Measurements from ENCODE around the gene TMEM242. TPM values are rescaled to one million over a fixed set of nuclear protein-coding genes. Genes with fewer than 3 reads are reported as not detected.

The TMEM242 gene
- total and polyA plus RNA-seq, 2 of the 8 experiments (the other 6 are each of a cell fraction or from before 2014, with no cell fraction given), result 2.4 to 9.0 TPM

DNA sequence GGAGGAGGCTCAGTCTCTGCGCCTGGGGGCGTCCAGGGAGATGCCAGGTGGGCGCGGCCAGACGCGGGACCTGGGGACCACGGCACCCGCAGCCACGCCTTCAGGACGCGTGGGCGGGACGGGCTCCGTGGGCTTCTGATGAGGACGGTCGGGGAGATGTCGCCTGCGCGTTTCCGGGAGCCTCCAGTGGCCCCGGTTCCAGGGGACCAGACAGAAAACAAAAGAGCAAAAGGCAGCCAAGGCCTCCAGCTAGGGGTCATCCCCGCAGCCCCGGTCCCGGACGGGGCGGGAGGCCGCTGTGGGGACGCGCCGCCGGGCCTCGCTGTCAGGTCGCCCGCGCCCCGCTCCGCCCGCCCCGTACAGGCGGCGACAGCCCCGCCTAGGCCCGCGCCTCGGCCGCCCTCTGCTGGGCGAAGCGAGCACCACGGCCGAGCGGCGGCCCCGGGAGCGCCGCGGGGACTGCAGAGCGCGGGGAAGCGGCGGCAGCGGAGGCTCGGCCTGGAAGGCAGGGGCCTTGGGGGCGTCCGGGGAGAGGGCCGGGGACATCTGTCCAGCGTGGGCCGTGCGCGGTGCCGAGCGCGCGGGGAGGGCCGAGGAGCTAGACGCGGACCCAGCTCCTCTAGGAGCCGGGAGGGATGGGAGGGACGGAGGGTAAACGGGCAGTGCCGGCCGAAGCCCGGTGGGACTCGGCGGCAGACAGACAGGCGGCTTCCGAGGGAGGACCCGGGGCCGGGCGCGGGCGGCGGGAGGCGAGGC lies 48.7 kb downstream of the TMEM242 start:
- Histone ChIP-seq H3K4ac (replicated peaks; ENCODE audit: insufficient read length, low read depth, low read length) (peak overlapping the region; percentile 54), H3K9ac (replicated peaks in 1 of 4; ENCODE audit: extremely low read depth in 1 of 4, low read depth in 3 of 4, low read length in 3 of 4) (peak overlapping the region in 3 of 4 experiments; percentile 34 to 78 (median 41); a peak in 4 of 7 replicates), H2AK5ac (ENCODE audit: low read depth, low read length) (no peak overlapping the region), H3K14ac (ENCODE audit: insufficient read length) (no peak overlapping the region), H2BK120ac (replicated peaks; ENCODE audit: low read depth, low read length) (no peak overlapping the region), H3K23me2 (ENCODE audit: low read depth, low read length) (peaks cover 11% of the 10 kb centered on the region; the same call in 1 of the 2 replicates), H3K79me1 (ENCODE audit: low read depth, low read length) (no peaks in the 10 kb centered on the region; the same call in 1 of the 2 replicates), H3K4me1 (replicated peaks in 1 of 4; ENCODE audit: control insufficient read depth in 3 of 4, insufficient read depth in 4 of 4, low read length in 3 of 4) (peaks cover 2 to 11% (median 5%) of the 10 kb centered on the region in 4 experiments), H4K8ac (ENCODE audit: extremely low read depth, insufficient read depth, low read length) (peak overlapping the region; percentile 90), H2AFZ (ENCODE audit: low read length) (peak overlapping the region; percentile 96; the same call in 1 of the 2 replicates), H3K4me3 (ENCODE audit: extremely low read depth in 1 of 4, insufficient read depth in 2 of 4, low read depth in 3 of 4, low read length in 4 of 4) (peak overlapping the region; percentile 47 to 64 (median 57)), H3K4me2 (ENCODE audit: insufficient read depth in 1 of 2, low read depth in 2 of 2, low read length in 2 of 2) (peak overlapping the region; percentile 67 to 84), H3K23ac (ENCODE audit: insufficient read length) (no peak overlapping the region), H3K18ac (ENCODE audit: extremely low read depth, low read length) (peak overlapping the region; percentile 93), H3K9me3 (ENCODE audit: insufficient read depth in 2 of 2, low read depth in 1 of 2, low read length in 1 of 2) (no peaks in the 10 kb centered on the region), H4K5ac (ENCODE audit: insufficient read length, low read depth, low read length) (peak overlapping the region; percentile 19), H4K91ac (replicated peaks; ENCODE audit: insufficient read length, low read length) (peak overlapping the region; percentile 75), H3K27ac (ENCODE audit: low read depth, low read length) (no peak overlapping the region), H3K56ac (replicated peaks; ENCODE audit: insufficient read length, low read depth, low read length) (no peak overlapping the region), H4K20me1 (replicated peaks in 1 of 2; ENCODE audit: control insufficient read depth in 1 of 2, insufficient read depth in 2 of 2, low read length in 2 of 2) (peaks cover 0 to 5% of the 10 kb centered on the region in 2 experiments), H2BK20ac (ENCODE audit: low read length) (no peak overlapping the region), H2BK15ac (ENCODE audit: low read length) (no peak overlapping the region), H2BK12ac (ENCODE audit: low read depth, low read length) (no peak overlapping the region), H3K36me3 (ENCODE audit: control insufficient read depth in 2 of 4, insufficient read depth in 4 of 4, low read length in 3 of 4) (no peaks in the 10 kb centered on the region), H3K79me2 (ENCODE audit: control insufficient read depth in 1 of 2, insufficient read depth in 2 of 2, low read length in 2 of 2) (no peaks in the 10 kb centered on the region), H3K27me3 (replicated peaks in 1 of 4; ENCODE audit: control insufficient read depth in 3 of 4, extremely low read depth in 1 of 4, insufficient read depth in 3 of 4, low read length in 3 of 4) (peaks cover 0 to 15% (median 8%) of the 10 kb centered on the region in 4 experiments; a peak in 4 of 7 replicates), H2BK5ac (ENCODE audit: low read depth, low read length) (no peak overlapping the region; the same call in 1 of the 2 replicates)
- POLR2A ChIA-PET (ENCODE audit: partially characterized antibody), result interaction anchor here (0.7 to 1.9 kb wide), 4 partner anchors 8 to 100 kb away, joined by 3 to 6 read pairs (median 4); no protein-coding TSS in a partner anchor
- whole genome bisulfite sequencing, 2 experiments (ENCODE audit: extremely low coverage in 1 of 2, insufficient coverage in 1 of 2, insufficient read length in 1 of 2, insufficient replicate concordance in 2 of 2, low coverage in 1 of 2, low lambda C conversion rate in 2 of 2, missing lambda C conversion rate in 1 of 2), result 1% methylated on average over 33 of the region's 93 CpGs; no CpG with 5 or more reads in 1 of the 2 experiments
- DNase-seq (ENCODE audit: low read depth in 1 of 2, low spot score in 2 of 2) (peak; percentile 53 to 88), FAIRE-seq (no peak)
- CTCF ChIA-PET (ENCODE audit: partially characterized antibody), result interaction anchor here (0.6 to 3.1 kb wide), 19 partner anchors 10 to 109 kb away, joined by 3 to 17 read pairs (median 4); no protein-coding TSS in a partner anchor
- TF ChIP-seq KDM5A (IDR thresholded peaks at IDR 0.05; ENCODE audit: low read length) (no peak), BACH1 (IDR thresholded peaks at IDR 0.05; ENCODE audit: low read length) (0 out of 2 replicates have a peak, but pooled peaks have one; percentile 14), PHF8 (conservative IDR thresholded peaks at IDR 0.05; ENCODE audit: low read depth, low read length) (0 out of 2 replicates have a peak, but pooled peaks have one; percentile 58), HDAC2 (IDR thresholded peaks at IDR 0.05; ENCODE audit: borderline replicate concordance in 1 of 2, low read depth in 2 of 2, low read length in 2 of 2) (peak in 1 of 2 experiments; percentile 40; a peak in 1 of 4 replicates), GABPA (IDR thresholded peaks at IDR 0.05; ENCODE audit: borderline replicate concordance, insufficient read depth, low read length) (no peak), SUZ12 (IDR thresholded peaks at IDR 0.05; ENCODE audit: low read length) (peak; percentile 44; the same call in 1 of the 2 replicates), EGR1 (IDR thresholded peaks at IDR 0.05; ENCODE audit: borderline replicate concordance, low read depth, low read length) (peak; percentile 23; the same call in 1 of the 2 replicates), TAF1 (IDR thresholded peaks at IDR 0.05; ENCODE audit: low read depth, low read length) (peak; percentile 44; the same call in 1 of the 2 replicates), ASH2L (IDR thresholded peaks at IDR 0.05; ENCODE audit: low read length) (peak; percentile 92), SP2 (IDR thresholded peaks at IDR 0.05; ENCODE audit: low read length) (no peak)
- TF ChIP-seq, protein P1, sequence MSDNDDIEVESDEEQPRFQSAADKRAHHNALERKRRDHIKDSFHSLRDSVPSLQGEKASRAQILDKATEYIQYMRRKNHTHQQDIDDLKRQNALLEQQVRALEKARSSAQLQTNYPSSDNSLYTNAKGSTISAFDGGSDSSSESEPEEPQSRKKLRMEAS (IDR thresholded peaks at IDR 0.05), result no peak; the same call in 1 of the 2 replicates

Measured in H1 (cell line).